Fibroblast of the conjunctiva (primary cell): ENCODE data around the gene KCNH8.

Source experiments
- DNase-seq: peaks from one replicate; pipeline ENCODE4 v3.0.0-alpha.2; 2010; ENCODE audit warnings: low read depth

Gene KCNH8

DNA sequence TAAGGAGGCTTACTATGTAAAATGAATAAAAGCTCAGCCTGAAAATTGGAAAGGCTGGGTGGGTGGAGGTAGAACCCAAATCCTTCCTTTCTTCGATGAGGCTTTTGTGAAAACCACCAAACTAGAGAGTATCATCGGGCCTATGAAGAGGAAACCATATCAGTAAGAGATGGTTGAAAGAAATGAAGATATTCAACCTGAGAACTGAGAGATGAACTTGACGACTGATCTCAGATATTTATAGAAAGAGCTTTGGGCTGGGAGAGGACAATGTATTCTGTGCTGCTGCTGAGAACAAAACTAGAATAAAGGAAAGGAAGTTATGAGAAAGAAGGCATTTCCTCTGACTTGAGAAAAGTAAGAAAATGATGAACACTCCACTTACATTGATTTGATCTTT lies 236.6 kb downstream of the KCNH8 start:
- DNase-seq: no peak

DNA sequence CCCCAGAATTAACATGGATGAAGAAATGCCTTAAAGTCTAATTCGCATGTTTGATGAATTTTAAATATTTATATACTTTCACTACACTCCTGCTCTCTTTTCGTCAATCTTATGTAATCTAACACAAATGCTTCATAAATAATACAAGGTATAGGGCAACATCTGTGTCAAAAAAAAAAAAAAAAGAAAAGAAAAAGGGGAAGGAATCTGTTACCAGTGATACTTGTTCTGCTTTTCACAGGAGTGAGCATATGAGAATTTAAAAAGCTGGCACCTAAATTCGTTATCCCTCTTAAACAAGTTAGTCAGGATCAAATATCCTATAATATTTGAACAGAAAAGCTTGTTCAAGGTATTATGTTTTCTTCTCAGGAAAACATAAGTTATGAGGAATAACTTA lies 243.8 kb downstream of the KCNH8 start:
- DNase-seq: no peak

DNA sequence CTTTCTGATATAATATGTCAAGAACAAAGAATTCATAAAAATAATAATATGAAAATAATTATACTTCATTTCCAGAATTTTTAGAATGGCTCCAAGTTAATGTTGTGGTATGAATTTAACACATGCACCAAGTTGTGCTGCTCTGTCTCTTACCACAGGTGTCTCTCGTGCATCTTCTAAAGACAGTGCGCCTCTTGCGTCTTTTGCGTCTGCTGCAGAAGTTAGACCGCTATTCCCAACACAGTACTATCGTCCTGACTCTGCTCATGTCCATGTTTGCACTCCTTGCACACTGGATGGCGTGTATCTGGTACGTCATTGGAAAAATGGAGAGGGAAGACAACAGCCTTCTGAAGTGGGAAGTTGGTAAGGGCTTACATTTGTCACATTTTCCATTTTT lies 246.6 kb downstream of the KCNH8 start:
- DNase-seq: no peak

DNA sequence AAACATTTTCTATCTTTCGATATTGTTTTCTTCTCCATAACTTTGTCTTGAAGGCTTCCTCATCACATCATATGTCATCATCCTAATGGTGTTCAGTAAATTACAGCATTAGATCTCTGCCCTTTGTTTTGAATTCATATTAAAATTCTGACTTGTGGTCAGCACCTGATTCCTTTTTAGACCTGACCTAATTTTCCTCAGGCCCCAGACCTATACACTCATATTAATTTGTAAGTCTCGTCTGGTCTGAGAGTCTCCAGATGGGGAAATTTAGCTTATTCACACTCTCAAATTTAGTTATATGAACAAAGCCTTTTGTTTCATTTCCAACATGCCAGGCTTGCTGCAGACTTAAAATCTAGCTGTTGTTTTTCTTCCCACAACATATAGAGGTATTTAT lies 248.4 kb downstream of the KCNH8 start:
- no peak for DNase-seq

- no peak for DNase-seq
These were observed 251.0 kb downstream of the KCNH8 start for GRCh38 chr3:19399356-19399755.

DNA sequence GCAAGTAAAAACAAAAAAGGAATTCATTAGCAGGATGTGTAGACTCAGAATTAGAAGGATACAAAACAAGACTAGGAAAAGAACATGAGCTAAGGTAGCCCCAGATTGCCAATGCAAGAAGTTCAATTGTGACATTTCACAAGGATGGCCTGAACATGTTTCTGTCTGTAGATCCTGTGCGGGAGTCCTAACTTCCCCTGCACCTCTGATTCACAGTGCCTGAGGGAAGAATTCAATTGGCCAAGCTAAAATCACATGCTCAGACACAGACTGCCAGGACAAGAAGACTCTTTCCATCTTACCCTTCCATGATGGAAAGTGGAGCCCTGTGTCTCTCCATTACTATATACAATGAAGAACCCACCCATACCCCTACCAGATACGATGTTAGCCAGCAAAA lies 251.5 kb downstream of the KCNH8 start:
- no peak for DNase-seq

DNA sequence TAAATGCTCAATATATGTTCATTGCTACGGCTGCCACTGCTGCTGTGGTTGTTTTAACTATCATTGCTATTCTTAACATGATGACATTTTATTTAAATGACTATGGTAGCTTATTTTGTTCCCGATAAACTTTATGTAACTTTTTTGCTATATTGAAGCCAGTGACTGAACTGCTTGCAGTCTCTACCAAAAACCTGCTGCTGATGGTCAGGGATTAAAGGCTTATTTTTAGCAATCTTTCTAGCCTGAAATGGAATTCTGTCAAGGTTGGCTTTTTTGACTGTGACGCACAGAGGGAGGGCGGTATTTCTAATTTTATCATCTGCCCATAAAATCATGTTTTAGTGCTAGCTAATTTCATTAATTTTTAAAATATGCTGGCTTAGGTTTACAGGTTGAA lies 271.8 kb downstream of the KCNH8 start:
- DNase-seq: no peak

DNA sequence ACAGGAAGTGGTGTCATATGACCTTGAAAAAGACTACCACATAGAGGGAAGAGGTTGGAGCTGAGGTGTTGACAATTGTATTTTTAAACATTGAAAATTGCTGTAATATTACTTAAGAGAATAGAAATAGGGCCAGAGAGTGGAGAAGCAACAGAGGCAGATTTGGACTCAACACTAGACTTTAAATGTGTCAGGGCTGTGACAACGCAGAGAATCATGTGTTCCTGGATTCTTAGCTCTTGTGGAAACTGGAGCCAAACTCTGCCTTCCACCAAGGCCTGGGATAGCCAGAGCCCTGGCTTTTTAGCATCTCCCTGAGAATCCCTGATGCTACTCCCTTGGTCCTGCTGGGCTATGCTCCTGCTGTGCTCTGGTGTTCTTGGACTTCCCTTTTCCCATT lies 277.5 kb downstream of the KCNH8 start:
- no peak for DNase-seq

- no peak for DNase-seq
These were observed 279.3 kb downstream of the KCNH8 start for GRCh38 chr3:19427422-19428149.

GRCh38 chr3:19428729-19429128 lies 280.4 kb downstream of the KCNH8 start:
- no peak for DNase-seq

DNA sequence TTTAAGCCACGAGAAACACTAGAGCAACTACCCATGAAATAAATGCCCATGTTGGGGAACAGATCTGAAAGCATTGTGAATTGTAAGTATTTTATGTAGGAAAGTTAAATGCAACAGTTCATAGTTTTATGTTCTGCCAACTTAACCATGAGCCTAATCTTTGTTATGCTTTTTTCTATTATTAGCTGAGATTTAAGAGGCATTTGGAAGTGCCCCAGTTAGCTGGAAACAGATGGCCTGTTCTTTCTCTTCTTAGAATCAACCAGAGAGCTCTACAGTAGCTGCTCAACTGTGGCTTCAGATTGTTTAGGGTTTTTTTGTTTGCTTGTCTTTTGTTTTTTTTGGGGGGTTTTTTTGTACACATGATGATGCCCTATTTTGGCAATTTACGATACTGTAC lies 284.4 kb downstream of the KCNH8 start:
- no peak for DNase-seq

DNA sequence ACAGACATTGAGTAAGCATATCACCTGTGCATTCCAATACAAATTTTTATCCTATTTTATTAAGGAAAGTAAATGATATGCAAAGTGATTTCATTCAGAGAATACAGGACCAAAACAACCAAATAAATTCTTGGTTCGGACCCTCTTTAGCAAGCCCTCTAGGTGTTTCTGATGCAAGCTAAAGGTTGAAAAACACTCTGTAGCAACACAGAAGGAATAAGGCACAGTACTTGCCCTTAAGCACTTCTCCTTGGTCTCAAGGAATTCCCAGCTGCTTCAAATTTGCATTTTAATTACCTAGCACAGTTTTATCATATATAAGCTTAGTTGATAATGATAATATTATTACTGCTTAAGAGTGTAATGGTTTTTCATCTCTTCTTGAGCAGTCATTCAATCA lies 288.4 kb downstream of the KCNH8 start:
- DNase-seq: no peak

- no peak for DNase-seq
These were observed 291.6 kb downstream of the KCNH8 start for GRCh38 chr3:19439944-19440343.

- DNase-seq: no peak
These were observed 297.8 kb downstream of the KCNH8 start for GRCh38 chr3:19446138-19446537.

- DNase-seq: no peak
These were observed 298.4 kb downstream of the KCNH8 start for GRCh38 chr3:19446687-19447086.

GRCh38 chr3:19455546-19455945 lies 307.2 kb downstream of the KCNH8 start:
- DNase-seq: no peak

DNA sequence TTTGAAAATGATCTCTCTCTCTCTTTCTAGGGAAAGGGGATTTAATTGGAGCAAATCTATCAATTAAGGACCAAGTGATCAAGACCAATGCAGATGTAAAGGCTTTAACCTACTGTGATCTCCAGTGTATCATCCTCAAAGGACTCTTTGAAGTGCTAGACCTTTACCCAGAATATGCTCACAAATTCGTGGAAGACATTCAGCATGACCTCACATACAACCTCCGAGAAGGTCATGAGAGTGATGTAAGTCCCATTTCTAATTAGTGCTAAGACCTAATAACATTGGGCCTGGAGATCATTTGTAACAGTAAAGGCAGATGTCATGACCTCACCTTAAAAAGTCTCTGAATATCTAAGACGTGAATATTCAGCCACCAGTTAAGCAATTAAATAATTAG lies 308.4 kb downstream of the KCNH8 start:
- DNase-seq: no peak

- no peak for DNase-seq
These were observed 309.1 kb downstream of the KCNH8 start for GRCh38 chr3:19457449-19457848.

GRCh38 chr3:19467761-19468160 lies 319.5 kb downstream of the KCNH8 start:
- DNase-seq: no peak

DNA sequence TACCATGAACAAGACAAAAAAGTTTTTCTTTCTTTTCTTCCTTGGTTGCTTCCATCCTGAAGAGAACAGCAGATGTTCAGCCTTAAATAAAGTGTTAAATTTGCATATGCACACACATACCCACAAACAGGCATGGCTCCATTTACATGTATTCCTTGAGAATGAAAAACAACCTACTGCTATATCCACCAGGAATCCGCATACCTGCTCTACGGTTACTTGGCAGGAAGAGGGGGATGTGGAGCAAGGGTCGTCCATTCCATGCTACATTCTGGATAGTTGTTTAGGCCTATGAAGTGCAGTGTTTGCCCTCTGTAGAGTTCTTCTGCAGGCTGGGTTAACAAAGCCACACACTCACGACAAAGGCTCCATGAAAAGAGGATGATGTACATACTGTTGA lies 322.8 kb downstream of the KCNH8 start:
- DNase-seq: no peak

- DNase-seq: no peak
These were observed 325.8 kb downstream of the KCNH8 start for GRCh38 chr3:19473971-19474580.

GRCh38 chr3:19476281-19476680 lies 328.0 kb downstream of the KCNH8 start:
- no peak for DNase-seq

DNA sequence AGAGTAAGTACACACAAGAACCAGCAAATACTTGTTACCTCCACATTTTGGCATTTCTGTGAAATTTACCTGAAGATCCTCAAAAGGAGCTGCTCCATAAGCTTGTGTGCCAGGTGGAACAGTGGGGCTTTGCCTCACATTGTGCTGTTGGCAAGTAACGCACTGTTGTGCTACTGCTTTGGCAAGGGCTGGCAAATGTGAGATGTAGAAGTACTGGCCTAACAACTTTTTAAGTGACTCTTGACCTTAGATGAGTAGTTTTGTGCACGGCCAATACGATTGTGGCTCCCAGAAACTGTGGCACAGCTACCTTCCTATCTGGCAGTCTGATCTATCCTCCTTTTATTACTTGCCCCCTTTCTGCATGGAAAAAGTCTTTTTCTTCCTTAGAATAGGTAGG lies 337.0 kb downstream of the KCNH8 start:
- no peak for DNase-seq

GRCh38 chr3:19487386-19487785 lies 339.1 kb downstream of the KCNH8 start:
- no peak for DNase-seq
